Right renal cortex interstitium (tissue), 3 donors: ENCODE results near the gene PLA2G2D. TPM values are rescaled to one million over a fixed set of nuclear protein-coding genes. Genes with fewer than 3 reads are reported as not detected.
A peak's percentile ranks its signal among the peaks of the same experiment; 100 is the strongest.

ENCODE experiments used
- DNase-seq, 3 donors: peaks; one replicate each; pipeline ENCODE4 v3.0.0-alpha.2; 2013; ENCODE audit warnings: low read depth in 3 of 3, low spot score in 2 of 3
- polyA plus RNA-seq, 3 donors: library from polyadenylated mRNA; unstranded; fragments of 120-200 nt; gene quantifications; one replicate each; pipeline ENCODE4 v1.2.1, GENCODE V29; 2013; ENCODE audit not compliant: insufficient read length in 3 of 3

PLA2G2D gene, protein sequence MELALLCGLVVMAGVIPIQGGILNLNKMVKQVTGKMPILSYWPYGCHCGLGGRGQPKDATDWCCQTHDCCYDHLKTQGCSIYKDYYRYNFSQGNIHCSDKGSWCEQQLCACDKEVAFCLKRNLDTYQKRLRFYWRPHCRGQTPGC
- under 1 TPM; 0.06 to 0.10 (median 0.08) TPM for polyA plus RNA-seq

DNA sequence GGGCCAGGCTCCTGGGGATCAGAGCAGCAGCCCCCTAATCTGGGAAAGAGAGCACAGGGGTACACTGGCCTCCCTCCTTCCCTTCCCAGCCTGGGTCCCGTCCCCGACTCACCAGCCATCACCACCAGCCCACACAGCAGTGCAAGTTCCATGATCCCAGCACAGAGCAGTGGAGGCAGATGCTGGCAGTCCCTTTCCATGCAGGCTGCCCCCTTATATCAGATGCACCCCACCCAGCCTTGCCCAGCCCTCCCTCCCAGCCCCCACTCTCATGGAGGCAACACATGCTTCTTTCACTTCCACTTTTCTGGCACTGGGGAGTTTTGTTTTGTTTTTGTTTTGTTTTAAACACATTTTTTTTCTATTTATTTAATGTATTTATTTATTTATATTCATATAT lies at the start of gene PLA2G2D:
PLA2G2D (minus strand) TSS at position 190 of the 400 bp plus-strand sequence; CDS start at position 152, 38 bp downstream.
- no peak for DNase-seq

DNA sequence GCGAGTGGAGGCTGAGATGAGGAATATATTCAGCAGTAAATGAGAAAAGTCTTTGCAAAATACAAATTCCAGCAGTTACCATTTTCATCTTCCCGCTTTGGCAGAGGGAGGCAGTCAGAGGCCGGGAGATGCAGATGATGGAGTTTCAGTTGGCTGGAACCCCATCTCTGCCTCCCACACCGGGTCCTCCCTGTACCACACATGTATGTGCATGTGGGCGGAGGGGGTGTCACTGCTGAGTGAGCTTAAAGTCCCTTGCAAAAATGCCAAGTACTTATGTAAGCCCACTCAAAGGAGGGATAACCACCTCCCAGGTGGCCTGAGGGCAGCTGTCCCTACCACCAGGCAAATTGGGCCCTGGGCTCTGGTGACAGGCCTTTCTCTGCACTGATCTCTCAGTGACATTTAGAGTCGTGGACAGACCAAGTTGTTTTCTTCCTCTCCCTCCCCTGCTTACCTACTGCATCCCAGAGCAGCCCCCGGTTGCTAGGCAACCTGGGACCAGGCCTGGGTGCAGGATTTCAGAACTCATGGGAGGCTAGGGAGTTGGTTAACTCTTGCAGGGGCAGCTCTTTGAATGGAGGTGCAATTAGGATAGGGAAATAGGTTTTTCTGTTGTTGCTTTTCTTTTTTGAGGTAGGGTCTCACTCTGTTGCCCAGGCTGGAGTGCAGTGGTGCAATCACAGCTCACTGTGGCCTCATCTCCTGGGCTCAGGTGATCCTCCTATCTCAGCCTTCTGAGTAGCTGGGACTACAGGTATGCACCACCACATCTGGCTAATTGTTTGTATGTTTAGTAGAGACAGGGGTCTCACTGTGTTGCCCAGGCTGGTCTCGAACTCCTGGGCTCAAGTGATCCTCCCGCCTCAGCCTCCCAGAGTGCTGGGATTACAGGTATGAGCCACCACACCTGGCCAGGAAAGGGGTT lies 49.5 kb upstream of the PLA2G2D start:
- no peak for DNase-seq

DNA sequence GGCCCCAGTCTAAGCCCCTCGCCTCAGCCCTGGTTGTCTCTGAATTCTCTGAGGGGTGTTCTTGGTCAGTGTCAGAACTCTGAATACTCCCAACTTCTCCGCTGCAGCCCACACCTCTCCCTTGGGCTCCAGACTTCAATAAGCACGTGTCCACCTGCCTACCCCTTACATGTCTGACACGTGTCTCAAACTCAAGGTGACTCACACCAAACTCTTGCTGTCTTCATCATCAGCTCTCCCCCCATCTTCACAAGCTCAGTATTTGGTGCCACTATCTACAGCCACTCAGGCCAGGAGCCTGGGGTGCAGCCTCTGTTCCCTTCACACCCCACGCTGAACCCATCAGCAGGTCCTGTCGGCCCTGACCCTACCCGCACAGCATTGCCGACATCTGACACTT lies 47.8 kb upstream of the PLA2G2D start:
- DNase-seq: no peak

DNA sequence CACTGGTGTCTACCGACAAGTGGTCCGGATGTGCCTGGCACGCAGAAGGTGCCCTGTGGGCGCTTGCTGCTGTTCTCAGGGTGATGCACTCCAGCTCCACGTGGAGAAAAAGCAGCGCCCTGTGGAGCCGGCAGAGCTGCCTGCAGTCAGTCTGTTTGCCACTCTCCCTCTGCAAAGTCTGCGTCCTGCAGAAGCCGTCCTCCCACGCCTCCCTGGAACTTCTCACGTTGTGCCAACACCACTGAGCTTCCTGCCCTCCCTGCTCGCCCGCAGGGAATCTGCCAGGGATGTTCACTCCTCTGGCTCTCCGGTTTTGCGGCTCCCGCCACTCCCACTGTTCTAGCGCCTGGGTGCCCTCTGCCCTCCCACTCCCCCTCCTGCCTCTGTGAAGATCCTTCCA lies 46.7 kb upstream of the PLA2G2D start:
- DNase-seq: no peak

DNA sequence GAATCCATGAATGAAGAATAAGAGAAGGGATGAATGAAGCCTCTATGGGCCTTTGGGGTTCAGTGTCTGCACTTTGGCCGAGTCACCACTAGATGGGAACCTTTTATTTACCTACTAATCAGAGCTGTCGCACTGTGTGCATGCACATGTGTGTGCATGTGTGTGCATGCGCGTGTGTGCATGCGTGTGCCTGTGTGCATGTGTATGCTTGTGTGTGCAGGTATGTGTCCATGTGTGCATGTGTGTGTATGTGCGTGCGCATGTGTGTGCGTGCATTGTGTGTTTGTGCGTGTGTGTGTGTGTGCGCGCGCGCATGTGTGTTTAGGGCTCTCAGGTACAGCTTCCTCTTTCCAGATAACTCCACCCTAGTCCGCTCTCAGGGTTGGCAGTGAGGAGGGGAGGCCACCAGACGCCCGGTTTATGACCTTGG lies 46.2 kb upstream of the PLA2G2D start:
- DNase-seq: no peak

DNA sequence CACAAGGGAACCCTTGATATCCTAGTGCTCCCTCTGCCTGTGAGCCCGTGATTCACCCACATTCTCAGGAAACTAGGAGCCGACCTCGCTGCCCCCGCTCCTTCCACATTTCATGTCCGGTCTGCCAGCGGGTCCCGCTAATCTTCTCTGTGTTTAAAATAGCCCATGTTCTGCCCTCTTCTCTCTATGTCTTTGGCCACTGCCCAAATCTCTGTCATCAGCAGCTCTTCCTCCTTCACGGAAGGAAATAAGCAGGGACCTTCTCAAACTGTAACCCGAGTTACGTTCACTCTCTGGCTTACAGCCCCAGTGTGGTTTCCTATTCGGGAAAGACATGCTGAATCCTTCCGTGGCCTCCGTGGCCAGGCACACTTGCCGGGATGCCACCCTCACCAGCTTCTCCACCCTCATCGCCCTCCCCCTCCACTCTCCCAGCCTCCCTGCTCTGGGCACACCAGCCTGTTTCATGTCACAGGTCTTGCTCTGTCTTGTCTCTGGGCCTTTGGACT lies 45.4 kb upstream of the PLA2G2D start:
- no peak for DNase-seq

DNA sequence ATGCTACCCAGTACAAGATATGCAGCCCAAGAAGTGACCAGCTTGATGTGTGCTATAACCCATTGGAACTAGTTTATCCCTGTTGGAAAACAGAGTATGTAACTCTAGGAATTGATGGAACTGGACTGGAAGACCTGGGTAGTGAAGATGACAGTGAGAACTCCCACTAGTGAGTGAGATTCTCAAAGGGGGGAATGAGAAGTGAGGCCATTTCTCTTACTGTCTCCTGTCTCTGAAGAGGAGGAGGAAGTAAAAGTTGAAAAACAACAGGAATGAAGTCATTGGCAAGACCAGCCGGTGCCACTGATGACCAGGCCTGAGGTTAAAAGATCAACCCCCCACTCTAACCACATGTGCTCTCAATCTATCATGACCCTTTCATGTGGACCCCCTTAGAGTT lies 40.7 kb upstream of the PLA2G2D start:
- no peak for DNase-seq

DNA sequence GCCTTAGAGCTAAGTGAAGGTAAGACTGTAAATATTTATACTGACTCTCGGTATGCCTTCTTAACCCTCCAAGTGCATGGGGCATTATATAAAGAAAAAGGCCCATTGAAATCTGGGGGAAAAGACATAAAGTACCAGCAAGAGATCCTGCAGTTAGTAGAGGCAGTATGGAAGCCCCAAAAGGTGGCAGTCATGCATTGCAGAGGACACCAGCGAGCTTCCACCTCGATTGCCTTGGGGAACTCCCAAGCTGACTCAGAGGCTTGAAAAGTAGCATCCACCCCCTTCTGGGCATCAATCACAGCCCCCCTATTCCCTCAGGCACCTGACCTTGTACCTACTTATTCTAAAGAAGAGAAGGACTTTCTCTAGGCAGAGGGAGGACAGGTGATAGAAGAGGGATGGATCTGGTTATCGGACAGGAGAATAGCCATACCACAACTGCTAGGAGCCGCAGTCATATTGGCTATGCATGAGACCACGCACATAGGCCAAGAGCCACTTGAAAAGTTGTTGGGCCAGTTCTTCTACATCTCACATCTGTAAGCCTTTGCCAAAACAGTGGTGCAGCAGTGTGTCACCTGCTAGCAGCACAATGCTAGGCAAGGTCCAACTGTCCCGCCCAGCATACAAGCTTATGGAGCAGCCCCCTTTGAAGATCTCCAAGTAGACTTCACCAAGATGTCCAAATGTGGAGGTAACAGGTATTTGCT lies 39.2 kb upstream of the PLA2G2D start:
- no peak for DNase-seq

DNA sequence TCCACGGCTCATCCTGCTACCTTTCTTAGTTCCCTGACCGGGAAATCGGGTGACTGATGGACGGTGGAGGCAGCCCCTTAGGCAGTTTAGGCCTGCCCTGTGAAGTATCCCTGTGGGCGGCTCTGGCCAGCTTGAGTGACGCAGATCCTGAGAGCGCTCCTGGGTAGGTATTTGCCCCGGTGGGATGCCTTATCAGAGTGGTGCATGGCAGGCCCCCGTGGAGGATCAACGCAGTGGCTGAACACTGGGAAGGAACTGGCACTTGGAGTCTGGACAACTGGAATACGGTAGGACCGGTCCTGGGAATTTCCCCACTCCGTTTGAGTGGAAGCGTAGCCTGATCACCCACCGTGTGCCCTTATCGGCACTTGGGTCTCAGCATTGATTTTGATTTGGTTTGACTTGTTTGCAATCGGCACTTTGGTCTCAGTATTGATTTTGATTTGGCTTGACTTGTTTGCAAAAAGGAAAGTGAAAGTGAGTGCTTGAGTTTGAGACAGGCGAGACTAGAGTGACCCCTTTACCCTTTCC lies 35.0 kb upstream of the PLA2G2D start:
- no peak for DNase-seq

DNA sequence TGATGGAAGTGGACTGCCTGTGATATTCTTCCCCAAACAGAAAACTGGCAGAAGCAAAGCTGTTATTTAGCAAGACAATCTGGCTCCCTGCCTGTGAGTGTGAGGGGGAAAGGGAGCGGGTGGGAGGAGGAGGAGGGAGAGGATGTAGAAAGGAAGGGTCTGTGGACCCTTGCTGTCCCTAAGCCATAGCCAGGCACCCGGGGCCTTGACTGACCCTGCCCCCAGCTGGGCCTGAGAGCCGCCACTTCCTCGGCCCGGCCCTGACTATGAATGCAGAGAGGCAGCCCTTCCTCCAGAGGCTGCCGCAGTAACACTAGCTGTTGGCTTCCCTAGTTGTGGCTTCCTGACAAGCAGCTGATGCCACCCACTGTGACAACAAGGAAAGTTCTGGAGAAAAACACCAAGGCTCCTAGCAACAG lies 33.7 kb upstream of the PLA2G2D start:
- DNase-seq: no peak

DNA sequence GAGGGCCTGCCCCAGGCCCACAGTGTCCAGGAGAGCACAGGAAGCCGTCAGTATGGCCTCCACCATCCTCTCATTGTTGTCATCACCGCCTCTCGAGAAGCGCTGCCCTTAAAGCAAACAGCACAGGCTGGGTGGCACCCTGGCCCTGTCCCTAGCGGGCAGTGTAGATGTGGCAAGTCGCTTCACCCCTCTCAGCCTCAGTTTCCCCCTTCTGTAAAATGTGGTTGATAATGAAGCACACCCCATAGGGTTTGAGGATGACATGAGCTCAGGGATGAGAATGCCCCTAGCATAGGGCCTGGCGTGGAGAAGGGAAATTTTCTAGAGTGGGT lies 33.2 kb upstream of the PLA2G2D start:
- no peak for DNase-seq

DNA sequence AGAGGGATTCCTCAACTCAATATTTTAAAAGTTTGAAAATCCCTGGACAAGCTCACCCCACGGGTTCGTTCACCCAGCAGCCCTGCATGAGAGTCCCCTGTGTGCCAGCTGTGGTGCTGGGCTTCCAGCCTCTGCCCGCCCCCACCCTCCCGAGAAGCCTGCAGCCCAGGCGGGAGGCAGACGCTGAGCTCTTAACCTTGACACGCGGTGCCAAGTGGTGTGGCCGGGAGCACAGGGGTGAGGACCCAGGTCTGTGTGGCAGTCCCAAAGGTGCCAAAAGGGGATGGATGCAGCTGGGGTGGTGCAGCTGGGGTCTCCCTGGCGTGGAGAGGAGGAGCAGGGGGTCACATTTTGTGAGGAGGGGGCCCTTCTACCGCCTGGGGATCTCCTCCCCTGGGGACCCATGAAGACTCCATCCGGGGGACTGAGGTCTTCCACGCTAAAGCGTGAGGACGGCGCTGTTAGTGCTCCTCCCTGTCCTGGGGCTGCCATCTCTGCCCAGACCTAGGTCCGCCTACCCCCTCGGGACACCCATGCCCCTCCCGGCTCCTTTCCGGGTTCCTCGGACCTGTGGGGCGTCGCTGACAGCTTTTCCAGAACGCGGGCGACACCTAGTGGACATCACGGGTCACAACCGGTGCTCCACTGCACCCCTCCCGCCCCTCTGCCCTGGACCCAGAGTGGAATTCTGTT lies 32.7 kb upstream of the PLA2G2D start:
- peak; percentile 45 to 54 (median 48) for DNase-seq

DNA sequence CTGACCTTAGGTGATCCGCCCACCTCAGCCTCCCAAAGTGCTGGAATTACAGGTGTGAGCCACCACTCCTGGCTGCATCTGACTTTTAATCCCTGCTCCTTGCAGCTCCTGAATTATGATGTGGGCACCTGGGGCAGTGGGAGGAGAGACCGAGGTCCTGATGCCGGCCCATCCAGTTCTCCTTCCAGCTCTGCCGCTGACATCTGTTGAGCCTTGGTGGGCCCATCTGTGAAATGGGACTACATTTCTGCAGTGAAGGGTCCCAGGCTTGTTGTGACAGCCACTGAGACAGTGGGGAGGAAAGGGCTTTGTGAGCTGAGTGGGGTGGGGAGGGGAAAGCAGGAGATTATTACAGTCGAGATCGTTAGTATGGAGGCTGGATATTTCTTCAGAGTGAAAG lies 31.6 kb upstream of the PLA2G2D start:
- no peak for DNase-seq

DNA sequence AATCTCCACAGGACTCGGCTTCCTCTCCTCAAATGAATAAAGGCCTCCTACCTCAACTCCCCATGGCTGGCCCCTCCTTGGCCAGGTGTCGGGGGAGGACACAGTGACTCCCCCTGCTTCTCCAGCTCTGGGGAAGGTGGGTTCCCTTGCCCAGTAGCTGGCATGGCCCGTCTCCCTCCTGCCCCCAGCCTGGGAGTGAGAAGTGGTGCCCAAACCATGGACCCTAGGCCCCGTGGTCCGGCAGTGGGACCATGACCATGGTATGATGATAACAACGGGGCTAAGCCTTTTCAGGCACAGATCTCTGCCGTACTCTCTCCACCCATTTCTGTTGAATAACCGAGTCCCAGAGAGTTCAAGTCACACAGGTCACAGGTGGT lies 31.0 kb upstream of the PLA2G2D start:
- no peak for DNase-seq

DNA sequence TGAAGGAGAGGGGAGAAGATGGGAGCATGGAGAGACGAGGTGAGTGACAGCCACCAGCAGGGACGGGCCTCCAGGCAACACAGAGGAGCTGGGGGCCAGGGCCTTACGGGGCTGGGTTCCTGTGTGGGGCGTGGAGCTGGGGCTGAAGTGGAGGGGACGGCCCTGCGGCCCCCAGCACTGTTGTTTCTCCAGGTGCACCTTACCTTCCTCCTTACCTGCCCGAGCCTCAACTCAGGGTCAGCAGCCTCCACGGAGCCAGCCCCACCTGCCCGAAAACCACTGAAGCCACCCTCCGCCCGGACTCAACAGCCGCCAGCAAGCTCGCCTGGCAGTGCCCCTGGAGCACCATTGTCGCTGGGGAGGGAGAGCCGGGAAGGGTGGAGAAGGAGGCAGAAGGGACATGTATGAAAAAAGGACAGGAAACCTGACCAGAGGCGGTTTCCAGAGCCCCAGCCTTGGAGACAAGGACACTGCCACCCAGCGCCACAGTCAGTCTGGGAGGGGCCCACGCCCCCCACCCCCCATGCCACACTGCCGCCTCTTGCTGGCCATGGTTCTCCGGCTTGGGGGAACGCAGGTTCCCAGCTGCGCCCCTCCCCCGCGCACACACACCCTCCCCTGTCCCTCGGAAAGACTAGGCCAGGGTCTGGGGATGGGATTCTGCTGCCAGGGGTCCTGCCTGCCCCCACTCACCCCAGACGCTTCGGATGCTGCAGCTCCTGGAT lies 30.4 kb upstream of the PLA2G2D start:
- no peak for DNase-seq

DNA sequence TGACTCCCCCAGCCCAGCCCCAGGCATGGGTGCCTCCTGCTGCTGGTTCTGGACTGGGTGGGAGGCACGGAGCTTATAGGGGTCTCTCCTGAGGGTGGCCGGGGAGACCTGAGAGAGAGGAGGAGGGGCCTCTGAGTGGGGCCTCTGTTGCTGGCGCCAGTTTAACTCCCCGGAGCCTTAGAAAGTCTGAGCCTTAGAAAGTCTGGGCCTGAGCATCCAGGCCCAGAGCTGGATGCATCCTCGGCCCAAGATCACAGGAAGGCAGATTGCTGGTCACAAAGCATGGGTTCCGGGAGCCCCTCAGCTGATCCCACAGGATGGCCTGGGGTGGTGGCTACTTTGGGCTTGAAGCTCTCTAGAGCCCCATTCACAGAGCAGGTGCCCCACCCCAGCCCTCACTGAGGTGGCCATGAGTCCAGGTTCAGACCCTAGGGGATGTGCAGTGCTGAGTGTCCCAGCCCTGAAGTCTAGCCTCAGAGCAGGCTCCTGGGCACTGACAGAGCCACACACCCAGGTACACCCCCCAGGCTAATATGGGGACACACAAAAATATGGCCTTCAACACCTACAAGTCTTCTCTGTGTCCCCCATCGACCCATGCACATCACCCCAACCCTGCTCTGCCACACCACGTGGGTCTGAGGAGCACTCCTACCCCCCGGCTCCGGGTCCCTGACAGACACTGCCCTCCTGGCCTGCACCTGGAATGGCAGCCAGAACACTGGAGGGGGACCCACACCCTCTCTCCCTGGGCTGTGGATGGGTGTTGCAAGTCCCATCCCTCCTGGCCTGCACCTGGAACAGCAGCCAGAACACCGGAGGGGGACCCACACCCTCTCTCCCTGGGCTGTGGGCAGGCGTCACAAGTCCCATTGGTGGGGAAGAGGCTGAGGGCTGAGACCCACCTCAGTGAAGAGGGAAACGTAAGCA lies 29.5 kb upstream of the PLA2G2D start:
- DNase-seq: no peak

DNA sequence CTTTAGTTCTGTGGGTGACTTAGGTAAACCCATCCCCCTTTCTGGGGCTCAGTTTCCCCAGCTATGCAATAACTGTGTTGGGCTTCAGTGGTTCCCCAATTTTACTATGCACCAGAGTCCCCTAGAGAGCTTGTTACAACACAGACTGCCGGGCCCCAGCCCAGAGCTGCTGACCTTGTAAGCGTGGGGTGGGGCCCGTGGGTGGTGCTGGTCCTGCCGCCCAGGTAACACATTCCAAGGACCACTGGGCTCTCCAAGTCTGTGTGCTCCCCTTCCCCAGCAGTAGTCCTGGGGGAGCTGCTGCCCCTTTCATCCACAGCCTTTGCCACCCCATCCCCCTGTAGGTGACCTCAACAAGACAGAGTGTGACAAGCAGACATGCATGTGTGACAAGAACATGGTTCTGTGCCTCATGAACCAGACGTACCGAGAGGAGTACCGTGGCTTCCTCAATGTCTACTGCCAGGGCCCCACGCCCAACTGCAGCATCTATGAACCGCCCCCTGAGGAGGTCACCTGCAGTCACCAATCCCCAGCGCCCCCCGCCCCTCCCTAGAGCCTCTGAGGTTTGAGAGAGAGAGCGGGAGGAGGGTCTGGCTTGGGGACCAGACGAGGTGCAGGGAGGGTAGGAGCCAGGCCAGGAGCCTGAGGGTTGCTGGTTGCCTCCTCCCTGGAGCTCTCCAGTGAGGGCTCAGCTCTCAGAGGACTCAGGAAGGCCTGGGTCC lies 28.7 kb upstream of the PLA2G2D start:
- DNase-seq: no peak
